ENCODE measurements around the gene HAGH.

DNA sequence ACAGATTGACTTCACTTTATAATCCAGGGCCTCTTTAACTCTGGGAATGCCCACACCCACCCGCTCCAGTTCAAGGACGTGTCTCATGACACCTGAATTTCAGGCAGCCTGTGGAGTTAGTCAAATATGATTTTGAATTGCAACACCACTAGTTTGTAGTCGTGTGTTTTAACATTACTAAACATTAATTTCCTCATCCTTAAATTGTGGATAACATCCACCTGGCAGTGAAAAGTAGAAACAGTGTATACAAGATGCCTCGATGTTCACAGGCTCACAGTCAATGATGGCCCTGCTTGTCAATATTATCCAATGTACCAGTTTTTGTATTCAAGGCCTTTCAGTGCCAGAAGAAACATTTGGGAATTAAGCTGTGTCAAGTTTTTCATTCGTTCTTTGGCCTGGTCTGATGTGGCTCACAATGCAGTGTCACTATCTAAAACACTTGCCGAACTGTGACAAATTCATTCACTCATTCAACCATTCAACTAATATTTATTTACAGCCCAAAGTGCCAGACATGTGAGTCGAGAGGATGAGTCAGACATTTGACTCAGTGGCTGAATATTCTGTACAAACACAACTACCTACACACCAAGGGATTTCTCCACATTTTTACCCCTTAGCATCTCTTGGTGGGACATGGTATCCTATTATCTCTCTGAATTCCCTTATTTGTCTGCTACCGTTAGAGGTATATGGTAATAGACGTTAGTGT lies 43.9 kb upstream of the HAGH start:
- TF ChIP-seq, protein P1, sequence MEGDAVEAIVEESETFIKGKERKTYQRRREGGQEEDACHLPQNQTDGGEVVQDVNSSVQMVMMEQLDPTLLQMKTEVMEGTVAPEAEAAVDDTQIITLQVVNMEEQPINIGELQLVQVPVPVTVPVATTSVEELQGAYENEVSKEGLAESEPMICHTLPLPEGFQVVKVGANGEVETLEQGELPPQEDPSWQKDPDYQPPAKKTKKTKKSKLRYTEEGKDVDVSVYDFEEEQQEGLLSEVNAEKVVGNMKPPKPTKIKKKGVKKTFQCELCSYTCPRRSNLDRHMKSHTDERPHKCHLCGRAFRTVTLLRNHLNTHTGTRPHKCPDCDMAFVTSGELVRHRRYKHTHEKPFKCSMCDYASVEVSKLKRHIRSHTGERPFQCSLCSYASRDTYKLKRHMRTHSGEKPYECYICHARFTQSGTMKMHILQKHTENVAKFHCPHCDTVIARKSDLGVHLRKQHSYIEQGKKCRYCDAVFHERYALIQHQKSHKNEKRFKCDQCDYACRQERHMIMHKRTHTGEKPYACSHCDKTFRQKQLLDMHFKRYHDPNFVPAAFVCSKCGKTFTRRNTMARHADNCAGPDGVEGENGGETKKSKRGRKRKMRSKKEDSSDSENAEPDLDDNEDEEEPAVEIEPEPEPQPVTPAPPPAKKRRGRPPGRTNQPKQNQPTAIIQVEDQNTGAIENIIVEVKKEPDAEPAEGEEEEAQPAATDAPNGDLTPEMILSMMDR (conservative IDR thresholded peaks at IDR 0.05; ENCODE audit: low read length) = no peak
- no peak for TF ChIP-seq EZH2phosphoT487 (IDR thresholded peaks at IDR 0.05; ENCODE audit: borderline replicate concordance, low read depth, low read length)

All from OCI-LY7 (cell line).